CD4-positive, alpha-beta T cell treated with Interleukin-4 for 4 hours (primary cell): ENCODE data around the gene HEMGN.
"Not testable (repeated sequence)": the region's sequence is repeated elsewhere in the genome, so short reads cannot be mapped to it uniquely, and the experiment has no call there.

Experiments used
- DNase-seq: peaks from one replicate; pipeline ENCODE4 v3.0.0-alpha.2; 2020

HEMGN gene

GRCh38 chr9:97963232-97963631 lies 25.3 kb upstream of the HEMGN start:
- DNase-seq: no peak

DNA sequence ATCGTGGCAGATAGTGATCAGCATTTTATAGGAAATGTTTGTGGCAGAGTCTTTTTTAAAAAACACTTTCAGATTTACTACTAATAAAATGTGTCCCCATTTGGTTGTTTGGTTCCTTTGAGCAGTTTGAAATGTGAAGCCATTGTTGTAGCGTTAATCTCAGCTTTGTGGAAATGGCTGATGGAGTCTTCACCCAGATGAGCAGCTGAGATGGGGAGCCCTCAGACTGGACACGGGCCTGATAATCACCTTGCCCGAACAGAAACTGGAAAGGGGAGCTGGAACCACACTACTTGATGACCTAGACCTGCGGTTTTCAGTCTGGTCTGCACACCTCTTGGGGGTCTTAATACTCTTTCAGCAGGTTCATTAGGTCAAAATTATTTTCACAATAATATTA lies 24.6 kb upstream of the HEMGN start:
- DNase-seq: no peak

DNA sequence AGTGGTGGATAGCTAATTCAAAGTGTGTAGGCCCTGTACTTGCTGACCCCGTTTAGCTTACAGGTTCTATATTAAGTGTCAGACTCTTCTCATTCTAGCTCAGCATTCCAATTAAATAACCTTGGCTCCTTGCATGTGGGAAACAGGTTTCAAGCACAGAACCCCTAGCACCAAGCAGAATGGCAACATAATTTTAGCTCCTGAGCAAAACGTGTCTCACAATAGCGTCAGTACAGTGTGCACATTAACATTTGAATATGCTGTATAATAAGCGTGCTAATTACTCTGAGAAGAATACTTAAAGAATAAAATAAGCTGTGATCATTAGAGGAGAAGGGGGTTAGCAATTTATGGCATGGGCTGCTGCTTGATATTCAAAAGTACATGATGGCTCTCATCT lies 24.2 kb upstream of the HEMGN start:
- no peak for DNase-seq

- DNase-seq: no peak
These were observed 23.4 kb upstream of the HEMGN start for GRCh38 chr9:97961361-97961760.

DNA sequence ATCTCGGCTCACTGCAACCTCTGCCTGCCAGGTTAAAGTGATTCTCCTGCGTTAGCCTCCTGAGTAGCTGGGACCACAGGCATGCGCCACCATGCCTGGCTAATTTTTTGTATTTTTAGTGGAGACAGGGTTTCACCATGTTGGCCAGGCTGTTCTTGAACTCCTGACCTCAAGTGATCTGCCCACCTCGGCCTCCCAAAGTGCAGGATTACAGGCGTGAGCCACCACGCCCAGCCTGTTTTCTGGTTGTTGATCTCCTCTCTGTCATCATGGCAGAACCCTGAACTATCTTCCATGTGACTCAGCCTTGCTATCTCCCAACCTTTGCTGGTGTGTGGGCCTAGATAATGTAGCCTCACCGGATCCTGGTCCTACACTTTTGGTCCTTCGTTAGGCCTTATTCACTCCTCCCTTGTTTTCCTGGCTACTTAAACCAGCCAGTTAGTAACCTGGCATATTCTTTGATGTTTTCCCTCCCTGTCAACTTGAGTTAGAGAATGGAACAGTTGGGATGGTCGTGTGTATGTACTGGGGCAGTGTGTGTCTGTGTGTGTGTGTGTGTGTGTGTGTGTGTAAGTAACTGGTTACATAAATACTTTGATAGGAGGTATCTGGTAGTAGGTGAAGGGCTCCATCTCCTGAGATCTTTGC lies 22.8 kb upstream of the HEMGN start:
- not testable (repeated sequence) for DNase-seq

DNA sequence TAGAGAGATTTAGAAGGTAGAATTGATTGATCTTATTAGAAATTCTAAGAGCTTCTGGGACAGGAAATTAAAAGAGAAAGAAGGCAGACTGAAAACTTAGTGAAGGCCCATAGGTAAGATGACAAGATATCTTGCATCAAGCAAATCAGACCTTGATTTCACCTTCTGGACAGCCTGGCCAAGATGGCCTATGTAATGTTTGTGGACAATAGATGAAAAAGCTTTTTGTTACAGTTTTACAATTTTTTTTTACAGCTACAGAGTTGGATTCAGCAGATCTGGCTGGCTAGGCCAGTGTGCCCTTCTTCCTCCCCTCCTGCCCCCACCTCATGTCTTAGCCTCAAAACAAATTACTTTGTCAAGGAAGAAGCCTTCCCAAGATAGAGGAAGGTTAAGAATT lies 21.6 kb upstream of the HEMGN start:
- no peak for DNase-seq

DNA sequence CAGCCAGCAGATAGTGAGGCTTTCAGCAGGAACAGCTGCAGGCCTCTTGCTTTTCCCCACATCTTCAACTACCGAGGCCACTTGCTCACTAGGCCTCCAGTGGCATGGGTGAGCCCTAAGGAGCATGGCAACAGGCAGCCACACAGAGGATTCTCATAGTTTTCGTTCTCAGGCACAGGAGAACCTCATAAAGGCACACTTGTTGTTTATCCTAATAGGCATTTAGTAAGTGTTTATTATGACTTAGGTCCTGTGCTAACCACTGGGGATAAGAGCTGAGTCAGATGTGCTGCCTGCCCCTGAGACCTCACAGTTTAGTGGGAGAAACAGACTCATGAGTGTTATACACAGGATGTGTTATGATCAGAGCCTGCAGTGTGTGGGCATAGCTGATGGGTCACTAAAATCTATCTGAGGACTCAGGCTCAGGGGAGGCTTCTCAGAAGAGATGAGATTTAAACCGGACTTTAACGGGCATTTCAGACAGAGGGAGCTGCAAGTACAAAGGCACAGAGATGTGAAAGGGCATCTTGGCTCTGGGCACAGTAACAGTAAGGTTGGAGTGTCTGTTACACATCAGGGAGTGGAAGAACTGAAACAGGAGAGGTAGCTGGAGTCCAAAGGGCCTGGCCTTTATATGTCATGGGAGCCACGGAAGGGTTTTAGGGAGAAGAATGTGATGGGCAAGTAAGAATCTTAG lies 21.0 kb upstream of the HEMGN start:
- DNase-seq: no peak

- DNase-seq: no peak
These were observed 18.4 kb upstream of the HEMGN start for GRCh38 chr9:97956331-97956730.

- peak; percentile 68 for DNase-seq
These were observed 16.6 kb upstream of the HEMGN start for GRCh38 chr9:97954550-97954989.

GRCh38 chr9:97950873-97951272 lies 12.9 kb upstream of the HEMGN start:
- peak; percentile 6 for DNase-seq

- DNase-seq: not testable (repeated sequence)
These were observed 9.1 kb upstream of the HEMGN start for GRCh38 chr9:97947094-97947493.

DNA sequence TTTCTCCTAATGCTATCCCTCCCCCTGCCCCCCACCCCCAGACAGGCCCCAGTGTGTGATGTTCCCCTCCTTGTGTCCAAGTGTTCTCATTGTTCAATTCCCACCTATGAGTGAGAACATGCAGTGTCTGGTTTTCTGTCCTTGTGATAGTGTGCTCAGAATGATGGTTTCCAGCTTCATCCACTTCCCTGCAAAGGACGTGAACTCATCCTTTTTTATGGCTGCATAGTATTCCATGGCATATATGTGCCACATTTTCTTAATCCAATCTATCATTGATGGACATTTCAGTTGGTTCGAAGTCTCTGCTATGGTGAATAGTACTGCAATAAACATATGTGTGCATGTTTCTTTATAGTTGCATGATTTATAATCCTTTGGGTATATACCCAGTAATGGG lies 7.5 kb upstream of the HEMGN start:
- DNase-seq: not testable (repeated sequence)

DNA sequence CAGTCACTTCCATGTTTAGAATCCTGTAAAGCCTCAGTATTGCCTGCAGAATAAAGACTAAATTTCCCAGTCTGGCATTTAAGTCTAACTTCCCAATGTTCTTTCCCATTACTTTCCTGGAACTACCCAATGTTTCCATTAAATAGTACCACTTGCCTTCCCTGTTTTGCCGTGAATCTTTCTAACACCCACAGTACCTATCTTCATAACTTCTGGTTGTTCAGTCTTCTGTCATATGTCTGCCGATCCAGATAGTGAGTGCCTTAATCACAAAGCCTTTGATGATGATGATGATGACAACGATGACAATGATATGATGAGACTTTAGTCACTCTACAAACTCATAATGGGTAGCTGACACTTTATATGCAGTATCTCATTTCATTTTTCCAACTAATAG lies 6.6 kb upstream of the HEMGN start:
- no peak for DNase-seq

DNA sequence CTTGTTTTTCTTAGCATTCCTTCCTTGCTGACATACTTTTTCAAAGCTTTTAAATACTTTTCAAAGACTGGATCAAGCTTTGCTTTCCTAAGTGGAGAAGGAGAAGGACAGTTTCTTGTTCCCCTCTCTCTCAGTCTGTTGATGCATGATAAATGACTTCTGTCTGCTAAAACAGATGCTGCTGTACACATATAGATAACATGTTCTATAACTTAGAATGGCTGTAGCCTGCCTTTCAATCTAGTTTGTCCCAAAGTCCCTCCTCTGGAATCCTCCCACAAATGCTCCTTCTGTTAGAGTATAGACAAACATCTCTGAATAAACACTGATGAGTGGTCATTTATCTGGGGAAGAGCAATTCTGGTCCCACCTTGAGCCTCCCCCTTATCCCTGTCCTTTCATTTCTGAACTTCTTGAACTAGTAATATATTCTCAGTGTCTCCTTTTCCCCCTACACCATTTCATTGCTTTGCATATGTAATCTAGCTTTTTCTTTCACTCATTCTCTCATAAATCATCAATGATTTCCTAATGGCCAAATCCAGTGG lies 5.4 kb upstream of the HEMGN start:
- DNase-seq: no peak

- DNase-seq: no peak
These were observed 3.4 kb upstream of the HEMGN start for GRCh38 chr9:97941323-97941722.

GRCh38 chr9:97940741-97941140 lies 2.8 kb upstream of the HEMGN start:
- DNase-seq: no peak

DNA sequence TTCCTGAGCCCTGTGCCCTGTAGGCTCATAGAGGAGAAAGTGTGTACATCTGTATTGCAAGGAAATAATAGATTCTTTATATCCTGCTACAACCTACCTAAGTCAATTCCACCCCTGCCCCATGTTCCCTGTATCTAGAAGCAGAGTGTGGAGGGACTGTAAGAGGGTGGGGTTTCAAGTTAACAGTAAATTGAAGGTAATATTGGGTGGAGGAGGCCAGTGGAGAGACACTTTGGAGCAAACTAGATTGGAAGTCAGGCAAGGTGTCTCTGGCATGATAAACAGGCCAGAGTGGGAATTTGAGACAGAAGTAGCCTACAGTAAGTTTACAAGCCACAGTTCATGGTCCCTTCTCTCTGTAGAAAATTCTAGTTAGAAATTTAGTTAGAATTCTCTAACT lies 2.3 kb upstream of the HEMGN start:
- DNase-seq: no peak

DNA sequence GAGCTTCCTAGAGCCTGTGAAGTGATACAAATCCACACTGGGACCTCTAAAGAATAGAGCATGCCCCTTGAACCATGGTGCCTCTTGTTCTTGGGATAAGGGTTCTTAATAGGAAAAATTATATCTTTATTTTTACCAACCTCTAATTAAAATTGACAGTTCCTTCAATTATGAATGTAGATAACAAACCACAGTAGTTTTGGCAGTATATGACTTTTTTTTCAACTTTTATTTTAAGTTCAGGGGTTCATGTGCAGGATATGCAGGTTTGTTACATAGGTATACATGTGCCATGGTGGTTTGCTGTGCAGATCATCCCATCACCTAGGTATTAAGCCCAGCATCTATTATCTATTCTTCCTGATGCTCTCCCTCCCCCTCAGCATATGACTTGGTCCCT lies 974 bp downstream of the HEMGN start:
- no peak for DNase-seq

DNA sequence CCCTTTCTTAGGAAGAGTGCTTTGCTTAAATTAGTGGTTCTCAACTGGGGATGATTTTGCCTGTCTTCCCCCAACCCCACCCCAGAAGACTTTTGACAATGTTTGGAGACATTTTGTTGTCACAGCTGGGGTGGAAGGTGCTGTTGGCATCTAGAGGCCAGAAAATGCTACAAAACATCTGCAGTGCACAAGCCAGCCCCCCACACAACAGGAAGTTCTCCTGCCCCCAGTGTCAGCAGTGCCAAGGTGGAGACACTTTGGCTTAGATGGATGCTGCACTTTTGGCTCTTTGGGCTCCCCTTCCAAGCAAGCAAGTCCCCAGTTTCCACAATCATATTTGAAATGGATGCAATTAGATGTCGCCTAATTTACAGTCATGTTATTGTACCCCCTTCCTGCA lies 2.7 kb downstream of the HEMGN start:
- DNase-seq: no peak

GRCh38 chr9:97934321-97935115 lies 3.5 kb downstream of the HEMGN start:
- no peak for DNase-seq

- no peak for DNase-seq
These were observed 4.5 kb downstream of the HEMGN start for GRCh38 chr9:97933297-97933998.

DNA sequence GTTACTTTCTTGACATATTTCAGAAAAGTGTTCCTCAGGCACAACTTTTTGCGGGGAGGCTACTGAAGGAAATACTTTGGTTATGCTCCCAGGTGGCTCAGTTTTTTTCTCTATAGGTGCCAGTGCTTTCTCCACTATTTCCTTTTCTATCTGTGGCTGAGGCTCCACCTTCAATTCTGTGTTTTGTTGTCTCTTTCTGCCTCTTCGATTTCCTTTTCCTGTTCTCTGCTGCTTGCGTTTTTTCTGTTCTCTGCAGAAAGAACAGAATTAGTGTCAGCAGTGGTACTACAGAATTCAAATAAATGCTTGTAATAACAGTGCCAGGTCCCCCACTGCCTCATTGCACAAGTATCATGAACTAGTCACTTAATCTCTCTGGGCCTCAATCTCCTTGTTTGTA lies 7.0 kb downstream of the HEMGN start:
- DNase-seq: no peak

GRCh38 chr9:97928986-97929604 lies 8.9 kb downstream of the HEMGN start:
- no peak for DNase-seq
